Stimulated activated CD4-positive, alpha-beta T cell treated with anti-CD3 and anti-CD28 coated beads, Interleukin-1b, Interleukin-23, amount 100 ng/mL, for 4 hours (primary cell): ENCODE results near the gene TMED7.

Experiments used
- DNase-seq, 2 donors: peaks; one replicate each; pipeline ENCODE4 v3.0.0-alpha.2; 2020; ENCODE audit warnings: low read depth in 2 of 2

The TMED7 gene

GRCh38 chr5:115583474-115583873 lies 42.4 kb downstream of the TMED7 start:
- no peak for DNase-seq

DNA sequence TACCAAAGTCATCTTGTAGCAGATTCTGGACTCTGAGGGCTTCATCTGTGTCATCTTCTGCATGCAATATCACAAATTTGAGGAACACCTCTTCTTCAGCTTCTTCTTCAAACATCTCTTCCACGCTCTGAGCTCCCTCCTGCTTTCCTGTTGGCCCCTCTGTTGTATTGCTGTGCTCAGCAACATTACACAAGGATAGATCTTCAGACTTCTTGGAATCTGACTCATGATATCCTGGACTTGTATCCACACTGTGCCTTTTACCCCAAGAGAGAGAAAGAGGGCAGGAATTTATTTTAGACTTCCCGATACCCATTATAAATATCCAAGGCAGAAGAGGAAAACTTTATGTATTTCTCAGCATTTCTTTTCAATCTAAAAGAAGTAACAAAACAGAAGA lies 44.9 kb downstream of the TMED7 start:
- no peak for DNase-seq

GRCh38 chr5:115579747-115580173 lies 46.1 kb downstream of the TMED7 start:
- no peak for DNase-seq

GRCh38 chr5:115579216-115579615 lies 46.6 kb downstream of the TMED7 start:
- DNase-seq: no peak

- no peak for DNase-seq
These were observed 47.2 kb downstream of the TMED7 start for GRCh38 chr5:115578657-115579056.

GRCh38 chr5:115577741-115578140 lies 48.1 kb downstream of the TMED7 start:
- DNase-seq: no peak

DNA sequence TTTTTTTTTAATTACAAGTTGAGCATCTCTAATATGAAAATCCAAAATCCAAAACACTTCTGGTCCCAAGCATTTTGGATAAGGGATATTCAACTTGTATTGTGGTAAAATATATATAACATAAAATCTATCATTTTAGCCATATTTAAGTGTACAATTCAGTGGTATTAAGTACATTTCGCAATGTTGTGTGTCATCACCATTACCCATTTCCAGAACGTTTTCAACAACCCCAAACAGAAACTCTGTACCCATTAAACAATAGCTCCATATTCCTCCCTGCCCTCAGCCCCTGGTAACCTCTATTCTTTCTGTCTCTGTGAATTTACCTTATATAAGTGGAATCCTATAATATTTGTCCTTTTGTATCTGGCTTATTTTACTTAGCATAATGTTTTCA lies 48.5 kb downstream of the TMED7 start:
- no peak for DNase-seq

DNA sequence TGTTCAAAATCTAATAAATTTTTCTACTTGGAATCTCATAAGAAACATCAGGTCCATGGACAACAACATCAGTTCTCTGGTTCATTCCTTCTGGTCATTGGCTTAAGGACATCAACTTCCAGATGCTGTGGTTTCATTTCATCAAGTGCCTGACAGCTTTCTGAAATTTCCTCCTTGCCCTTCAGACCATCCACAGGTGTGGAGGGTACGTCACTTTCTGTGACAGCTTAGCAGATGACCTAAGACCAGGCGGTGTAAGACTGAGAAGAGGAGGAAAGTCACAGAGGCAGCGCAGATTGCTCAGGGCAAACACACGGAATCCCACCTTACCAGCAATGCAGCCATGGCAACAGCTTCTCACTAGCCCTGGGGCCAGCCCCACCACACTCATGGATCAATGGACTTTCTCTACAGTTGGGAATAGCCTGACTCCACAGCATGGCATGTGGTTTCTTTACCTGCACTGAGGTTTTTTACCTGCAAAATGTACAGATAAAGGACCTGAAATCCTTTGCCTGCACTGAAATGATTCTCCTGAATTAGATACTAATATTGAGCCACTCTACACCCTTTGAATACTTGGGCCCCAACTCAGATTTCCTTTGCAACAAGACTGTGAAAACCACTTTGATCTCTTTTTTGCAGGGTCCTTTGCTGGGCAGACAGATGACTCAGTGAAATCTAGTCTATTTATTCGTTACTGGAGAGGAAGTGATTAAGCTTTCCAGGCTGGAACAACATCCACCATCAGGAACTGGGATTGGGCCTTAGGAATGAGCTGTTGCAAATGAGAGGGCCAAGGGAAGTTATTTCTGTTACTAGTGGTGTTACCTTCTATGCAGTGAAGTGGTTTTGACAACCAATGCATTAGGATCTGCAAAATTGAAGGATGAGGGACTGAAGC lies 50.4 kb downstream of the TMED7 start:
- no peak for DNase-seq

DNA sequence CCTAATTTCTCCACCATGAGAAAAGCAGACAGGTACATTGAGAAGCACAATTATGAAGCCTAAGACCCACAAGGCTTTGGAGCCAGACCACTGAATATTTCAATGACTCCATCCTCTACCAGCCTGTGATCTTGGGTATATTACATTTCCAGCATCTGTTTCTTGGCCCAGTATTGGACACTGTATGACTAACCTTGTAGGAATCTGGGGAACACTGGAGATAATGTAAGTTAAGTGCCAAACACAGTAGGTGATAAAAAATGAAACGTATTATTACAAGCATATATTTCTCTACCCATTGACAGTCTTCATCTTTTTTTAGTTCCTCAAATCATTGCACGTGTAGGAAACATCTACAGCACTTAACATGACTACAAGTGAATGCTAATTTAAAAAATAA lies 52.7 kb downstream of the TMED7 start:
- no peak for DNase-seq

- no peak for DNase-seq
These were observed 54.4 kb downstream of the TMED7 start for GRCh38 chr5:115571441-115571878.

- DNase-seq: no peak
These were observed 57.2 kb downstream of the TMED7 start for GRCh38 chr5:115568668-115569067.

- no peak for DNase-seq
These were observed 60.6 kb downstream of the TMED7 start for GRCh38 chr5:115565233-115565632.
